Measurements from ENCODE around the gene CEBPZ. TPM values are rescaled to one million over a fixed set of nuclear protein-coding genes. Genes with fewer than 3 reads are reported as not detected.

CEBPZ gene
- total RNA-seq, 1 donor from 2014 or later, result 47.5 TPM

GRCh38 chr2:37180006-37180639 is 51.3 kb downstream of the CEBPZ start:
- no peaks in the 10 kb centered on the region for H3K79me2 ChIP-seq (ENCODE audit: insufficient read depth, low read length)
- no peak overlapping the region for H3K4me3 ChIP-seq (ENCODE audit: insufficient read depth, low read depth, low read length)
- Mint-ChIP-seq H3K4me3 (ENCODE audit: unreplicated experiment) (no peak overlapping the region), H3K27me3 (ENCODE audit: low read depth, unreplicated experiment) (no peaks in the 10 kb centered on the region), H3K27ac (ENCODE audit: unreplicated experiment) (no peak overlapping the region), H3K4me1 (ENCODE audit: low read depth, unreplicated experiment) (peaks cover 8% of the 10 kb centered on the region), H3K9me3 (ENCODE audit: unreplicated experiment) (peaks cover 1% of the 10 kb centered on the region), H3K36me3 (ENCODE audit: low read depth, unreplicated experiment) (no peaks in the 10 kb centered on the region)
- no peak overlapping the region for H3K9ac ChIP-seq (ENCODE audit: low read length)
- no peaks in the 10 kb centered on the region for H3K4me1 ChIP-seq (ENCODE audit: insufficient read depth, low read length)
- H3K27ac ChIP-seq (ENCODE audit: low read depth, low read length), result no peak overlapping the region
- DNase-seq (ENCODE audit: low read depth) (no peak), FAIRE-seq (no peak)
- no peaks in the 10 kb centered on the region for H4K20me1 ChIP-seq (ENCODE audit: insufficient read depth, low read length)
- peaks cover 3% of the 10 kb centered on the region for H3K27me3 ChIP-seq (ENCODE audit: insufficient read depth, low read length)
- no peaks in the 10 kb centered on the region for H3K36me3 ChIP-seq (ENCODE audit: insufficient read depth, low read length)
- no peak overlapping the region for H3K4me2 ChIP-seq (ENCODE audit: low read length)
- TF ChIP-seq EZH2 (IDR thresholded peaks at IDR 0.05; ENCODE audit: insufficient read depth, low read length), result no peak
- no peak for TF ChIP-seq CTCF (IDR thresholded peaks at IDR 0.05; ENCODE audit: insufficient read depth, low read depth, low read length)
- H3K9me3 ChIP-seq (ENCODE audit: insufficient read depth, low read depth, low read length), result no peaks in the 10 kb centered on the region
- no peak overlapping the region for H2AFZ ChIP-seq (ENCODE audit: low read depth, low read length)

- Mint-ChIP-seq H3K27me3 (ENCODE audit: low read depth, unreplicated experiment) (no peaks in the 10 kb centered on the region), H3K4me3 (ENCODE audit: unreplicated experiment) (no peak overlapping the region), H3K4me1 (ENCODE audit: low read depth, unreplicated experiment) (no peaks in the 10 kb centered on the region), H3K36me3 (ENCODE audit: low read depth, unreplicated experiment) (no peaks in the 10 kb centered on the region), H3K9me3 (ENCODE audit: unreplicated experiment) (no peaks in the 10 kb centered on the region), H3K27ac (ENCODE audit: unreplicated experiment) (no peak overlapping the region)
- H3K4me1 ChIP-seq (ENCODE audit: insufficient read depth, low read length), result no peaks in the 10 kb centered on the region
- H3K79me2 ChIP-seq (ENCODE audit: insufficient read depth, low read length), result no peaks in the 10 kb centered on the region
- H3K27me3 ChIP-seq (ENCODE audit: insufficient read depth, low read length), result no peaks in the 10 kb centered on the region
- H4K20me1 ChIP-seq (ENCODE audit: insufficient read depth, low read length), result no peaks in the 10 kb centered on the region
- H3K4me3 ChIP-seq (ENCODE audit: insufficient read depth, low read depth, low read length), result no peak overlapping the region
- H3K27ac ChIP-seq (ENCODE audit: low read depth, low read length), result no peak overlapping the region
- DNase-seq (ENCODE audit: low read depth), result no peak
- no peaks in the 10 kb centered on the region for H3K36me3 ChIP-seq (ENCODE audit: insufficient read depth, low read length)
- H3K4me2 ChIP-seq (ENCODE audit: low read length), result no peak overlapping the region
- H3K9me3 ChIP-seq (ENCODE audit: insufficient read depth, low read depth, low read length), result no peaks in the 10 kb centered on the region
- TF ChIP-seq CTCF (IDR thresholded peaks at IDR 0.05; ENCODE audit: insufficient read depth, low read depth, low read length) (no peak), EZH2 (IDR thresholded peaks at IDR 0.05; ENCODE audit: insufficient read depth, low read length) (no peak)
- FAIRE-seq, result no peak
- H2AFZ ChIP-seq (ENCODE audit: low read depth, low read length), result no peak overlapping the region
- H3K9ac ChIP-seq (ENCODE audit: low read length), result no peak overlapping the region
Measured at GRCh38 chr2:37173741-37174140, 57.7 kb downstream of the CEBPZ start.

GRCh38 chr2:37171624-37171950 is 59.8 kb downstream of the CEBPZ start:
- no peaks in the 10 kb centered on the region for H3K79me2 ChIP-seq (ENCODE audit: insufficient read depth, low read length)
- TF ChIP-seq EZH2 (IDR thresholded peaks at IDR 0.05; ENCODE audit: insufficient read depth, low read length) (no peak), CTCF (IDR thresholded peaks at IDR 0.05; ENCODE audit: insufficient read depth, low read depth, low read length) (no peak)
- no peaks in the 10 kb centered on the region for H3K4me1 ChIP-seq (ENCODE audit: insufficient read depth, low read length)
- no peak overlapping the region for H3K9ac ChIP-seq (ENCODE audit: low read length)
- H3K27me3 Mint-ChIP-seq (ENCODE audit: low read depth, unreplicated experiment), result no peaks in the 10 kb centered on the region
- H3K4me1 Mint-ChIP-seq (ENCODE audit: low read depth, unreplicated experiment), result peaks cover 2% of the 10 kb centered on the region
- H3K9me3 ChIP-seq (ENCODE audit: insufficient read depth, low read depth, low read length), result no peaks in the 10 kb centered on the region
- H3K4me3 Mint-ChIP-seq (ENCODE audit: unreplicated experiment), result no peak overlapping the region
- no peak overlapping the region for H3K27ac ChIP-seq (ENCODE audit: low read depth, low read length)
- FAIRE-seq, result no peak
- no peaks in the 10 kb centered on the region for H3K36me3 ChIP-seq (ENCODE audit: insufficient read depth, low read length)
- H4K20me1 ChIP-seq (ENCODE audit: insufficient read depth, low read length), result no peaks in the 10 kb centered on the region
- H3K27me3 ChIP-seq (ENCODE audit: insufficient read depth, low read length), result no peaks in the 10 kb centered on the region
- no peaks in the 10 kb centered on the region for H3K36me3 Mint-ChIP-seq (ENCODE audit: low read depth, unreplicated experiment)
- H3K27ac Mint-ChIP-seq (ENCODE audit: unreplicated experiment), result no peak overlapping the region
- DNase-seq (ENCODE audit: low read depth), result no peak
- H3K4me3 ChIP-seq (ENCODE audit: insufficient read depth, low read depth, low read length), result no peak overlapping the region
- no peak overlapping the region for H2AFZ ChIP-seq (ENCODE audit: low read depth, low read length)
- H3K4me2 ChIP-seq (ENCODE audit: low read length), result no peak overlapping the region
- no peaks in the 10 kb centered on the region for H3K9me3 Mint-ChIP-seq (ENCODE audit: unreplicated experiment)
